Ramos (cell line): ENCODE data around the gene AMMECR1.

Experiments used
- in situ Hi-C: fragments of 300-500 bp; cut with MboI; formaldehyde crosslinking; loops from one replicate; pipeline ENCODE4 v1.14.3; 2022; ENCODE audit warnings: low sequenced_read_pairs; ENCODE audit not compliant: unreplicated experiment

AMMECR1 gene

GRCh38 chrX:110146521-110146920 is 171.4 kb downstream of the AMMECR1 start:
- in situ Hi-C loops, result no loop called here

- in situ Hi-C loops, result no loop called here
Observed at GRCh38 chrX:110145854-110146253, 172.0 kb downstream of the AMMECR1 start.

- in situ Hi-C loops, result no loop called here
Observed at GRCh38 chrX:110145311-110145710, 172.6 kb downstream of the AMMECR1 start.
